Kidney (tissue), 22 donors: ENCODE measurements around the gene PTTG2. TPM values are rescaled to one million over a fixed set of nuclear protein-coding genes. Genes with fewer than 3 reads are reported as not detected.

Experiments used
- DNase-seq, 5 donors: peaks; one replicate each; pipeline ENCODE4 v3.0.0-alpha.2; 2013 to 2020
- FAIRE-seq: peaks from 2 replicates; lab custom pipeline; 2012; peaks lifted over from hg19 to GRCh38; lab: Jason Lieb, UNC
- H3K27ac ChIP-seq, 2 donors: one replicate each; pipeline ENCODE4 v1.7.0; 2013; ENCODE audit warnings: low read depth in 2 of 2, low read length in 2 of 2, inconsistent platforms in 1 of 2
- H3K27me3 ChIP-seq: one replicate; pipeline ENCODE4 v1.7.1; 2013; ENCODE audit warnings: low read length, inconsistent platforms; ENCODE audit not compliant: control insufficient read depth, insufficient read depth
- H3K36me3 ChIP-seq, 3 donors: one replicate each; pipeline versions ENCODE4 v1.7.0 to v1.7.1; 2013; ENCODE audit warnings: low read length in 3 of 3, control low read depth in 1 of 3, inconsistent platforms in 1 of 3; ENCODE audit not compliant: insufficient read depth in 3 of 3, control insufficient read depth in 2 of 3
- H3K4me1 ChIP-seq, 3 donors: one replicate each; pipeline versions ENCODE4 v1.7.0 to v1.7.1; 2013; ENCODE audit warnings: low read length in 3 of 3, inconsistent platforms in 1 of 3, low read depth in 1 of 3; ENCODE audit not compliant: control insufficient read depth in 2 of 3, insufficient read depth in 2 of 3
- H3K4me3 ChIP-seq, 3 donors: one replicate each; pipeline versions ENCODE4 v1.7.0 to v1.8.1; 2013; ENCODE audit warnings: low read length in 3 of 3, control low read depth in 1 of 3, inconsistent platforms in 1 of 3
- H3K9ac ChIP-seq, 3 donors: one replicate each; pipeline versions ENCODE4 v1.7.0 to v1.7.1; 2013; ENCODE audit warnings: low read length in 3 of 3, control low read depth in 1 of 3, inconsistent platforms in 1 of 3
- H3K9me3 ChIP-seq, 3 donors: one replicate each; pipeline versions ENCODE4 v1.7.0 to v1.7.1; 2013; ENCODE audit warnings: low read length in 3 of 3, control low read depth in 1 of 3, inconsistent platforms in 1 of 3; ENCODE audit not compliant: control insufficient read depth in 2 of 3, insufficient read depth in 1 of 3
- CTCF ChIP-seq: IDR thresholded peaks from 3 replicates; pipeline ENCODE4 v1.5.1; 2012; ENCODE audit warnings: mild to moderate bottlenecking, moderate library complexity, borderline replicate concordance; ENCODE audit not compliant: insufficient read depth; ENCODE audit errors: extremely low read depth
- intact Hi-C: fragments of 100-400 bp; cut with DNase I; formaldehyde crosslinking; loops from one replicate; pipeline ENCODE4 v1.11.1; 2022
- long read RNA-seq, 10 donors: library from polyadenylated mRNA in 1 of 10; unstranded in 1 of 10; transcript quantifications; one replicate each; pipeline ENCODE4 v2.0.0 and lab custom pipeline, GENCODE V29; 2021 to 2026
- polyA plus RNA-seq: library from polyadenylated mRNA; stranded (reverse); fragments of 350-450 nt; fragmentation: Illumina TruSeq; extraction: RNeasy Lipid Tissue Mini Kit (QIAGEN cat#74804); gene quantifications from one replicate; pipeline ENCODE4 v1.2.3, GENCODE V29; 2014; ENCODE audit warnings: low read depth, low replicate concordance; ENCODE audit not compliant: insufficient read depth
- total RNA-seq: library from RNA; stranded (reverse); fragmentation: NEBNext Ultra II Directional; extraction: Animal tissue kit (Norgen Biotek cat#: 25700); gene quantifications from one replicate; pipeline ENCODE4 v1.2.1, GENCODE V29; 2021
- donor health status: control.
- donor health status: control.
- donor health status: control.
- donor health status: control.
- donor health status: control.
- donor health status: DM: yes; HTN: yes; CAD: no.
- donor health status: Normal renal cell carcinoma (clear cell type).

PTTG2 gene
- total RNA-seq, result 1.0 TPM
- not detected for polyA plus RNA-seq
- long read RNA-seq, donor 1, partial matches to known transcripts, result 0 of 1 reads
- long read RNA-seq, donor 1, other reads (novel, unspliced or antisense), result 0 of 1 reads
- long read RNA-seq, donor 2, result 0 reads
- long read RNA-seq, donor 3, result 0 reads
- long read RNA-seq, donor 4, result 0 reads
- long read RNA-seq, donor 5, result 0 reads
- long read RNA-seq, donor 6, result 0 reads
- long read RNA-seq, donor 7, result 0 reads
- long read RNA-seq, donor 8, partial matches to known transcripts, result 0 of 1 reads
- long read RNA-seq, donor 8, other reads (novel, unspliced or antisense), result 0 of 1 reads
- long read RNA-seq, donor 9, result 0 reads
- long read RNA-seq, donor 10, result 0 reads

GRCh38 chr4:37960098-37960497, at the start of gene PTTG2:
Gene PTTG2, plus strand, starts transcription at chr4:37960398. Its CDS starts 37 bp downstream, at chr4:37960435.
- Histone ChIP-seq H3K9ac (no peak within 1 kb of the TSS), H3K4me1 (no peaks in the 10 kb centered on the region), H3K4me3 (no peak within 1 kb of the TSS), H3K9me3 (no peaks in the 10 kb centered on the region), H3K27ac (no peak within 1 kb of the TSS), H3K27me3 (no peaks in the 10 kb centered on the region), H3K36me3 (no peaks in the 10 kb centered on the region)
- TF ChIP-seq CTCF, result no peak
- intact Hi-C loops, result no loop called here
- no peak for FAIRE-seq
- no peak for DNase-seq

GRCh38 chr4:37914539-37914938, 45.7 kb upstream of the PTTG2 start:
- H3K27ac ChIP-seq, result no peak overlapping the region
- no peak for TF ChIP-seq CTCF
- FAIRE-seq (no peak), DNase-seq (no peak)
- intact Hi-C loops, result no loop called here
- no peaks in the 10 kb centered on the region for H3K27me3 ChIP-seq
- no peaks in the 10 kb centered on the region for H3K9me3 ChIP-seq
- no peaks in the 10 kb centered on the region for H3K36me3 ChIP-seq
- no peaks in the 10 kb centered on the region for H3K4me1 ChIP-seq
- H3K4me3 ChIP-seq, result no peak overlapping the region
- H3K9ac ChIP-seq, result no peak overlapping the region

GRCh38 chr4:37917388-37917787, 42.8 kb upstream of the PTTG2 start:
- H3K4me1 ChIP-seq, result no peaks in the 10 kb centered on the region
- H3K9ac ChIP-seq, result no peak overlapping the region
- no peak for TF ChIP-seq CTCF
- no peak for FAIRE-seq
- H3K27ac ChIP-seq, result no peak overlapping the region
- H3K4me3 ChIP-seq, result no peak overlapping the region
- no peaks in the 10 kb centered on the region for H3K9me3 ChIP-seq
- H3K36me3 ChIP-seq, result no peaks in the 10 kb centered on the region
- no peaks in the 10 kb centered on the region for H3K27me3 ChIP-seq
- DNase-seq, result no peak
- intact Hi-C loops, result no loop called here
